SK-N-MC (cell line): ENCODE measurements around the gene DHRS7.
A peak's percentile ranks its signal among the peaks of the same experiment; 100 is the strongest.

ENCODE experiments used
- DNase-seq: peaks from one replicate; pipeline ENCODE4 v3.0.0-alpha.2; 2011; ENCODE audit warnings: low read depth, low spot score
- H3K27ac ChIP-seq: fragments of 200-600 bp; sonication (generic); 2 replicates; pipeline ENCODE4 v1.5.1; 2016; ENCODE audit warnings: mixed run types
- H3K36me3 ChIP-seq: fragments of 200-600 bp; sonication (generic); 2 replicates; pipeline ENCODE4 v1.6.1; 2017; ENCODE audit warnings: antibody characterized with exemption, low read length, mixed read lengths; ENCODE audit not compliant: insufficient read depth
- H3K4me3 ChIP-seq: fragments of 200-600 bp; sonication (generic); 2 replicates; pipeline ENCODE4 v1.5.1; 2016
- H3K9ac ChIP-seq: fragments of 200-600 bp; sonication (generic); 2 replicates; pipeline ENCODE4 v1.8.0; 2017; ENCODE audit warnings: mixed run types, mixed read lengths; ENCODE audit not compliant: insufficient read length
- H3K9me3 ChIP-seq: fragments of 200-600 bp; sonication (generic); 2 replicates; pipeline ENCODE4 v1.6.1; 2017; ENCODE audit warnings: low read depth, mild to moderate bottlenecking, antibody characterized with exemption, low read length, moderate library complexity, mixed read lengths
- EZH2 ChIP-seq: fragments of 200-600 bp; sonication (generic); IDR thresholded peaks from one replicate; pipeline ENCODE4 v1.6.1; 2017; ENCODE audit warnings: antibody characterized with exemption
- FOXP2 ChIP-seq: optimal IDR thresholded peaks from 2 replicates; pipeline ENCODE3; 2011; ENCODE audit warnings: mild to moderate bottlenecking, moderate library complexity; ENCODE audit not compliant: insufficient read depth; ENCODE audit errors: extremely low read length, control extremely low read depth
- POLR2AphosphoS5 ChIP-seq: IDR thresholded peaks from 2 replicates; pipeline ENCODE4 v1.6.1; 2012; ENCODE audit warnings: mild to moderate bottlenecking, low read depth, low read length, borderline replicate concordance

Gene DHRS7

DNA sequence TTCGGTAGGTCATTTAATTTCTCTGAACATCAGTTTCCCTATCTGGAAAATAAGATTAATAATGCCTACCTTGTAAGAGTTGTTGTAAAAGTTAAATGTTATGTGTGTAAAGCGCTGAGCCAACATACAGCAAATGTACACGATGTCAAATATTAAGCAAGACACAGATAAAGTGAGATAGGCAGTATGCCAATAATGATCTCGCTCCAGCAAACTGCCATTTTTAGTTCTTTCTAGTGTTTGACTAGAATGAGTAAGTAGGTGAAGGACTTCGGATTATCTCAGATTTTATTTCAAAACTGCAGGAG, 840 bp downstream of the DHRS7 start:
- no peak for DNase-seq
- Histone ChIP-seq H3K9ac (peak overlapping the region; percentile 56), H3K27ac (no peak overlapping the region), H3K36me3 (no peaks in the 10 kb centered on the region), H3K9me3 (no peaks in the 10 kb centered on the region), H3K4me3 (peak overlapping the region; percentile 81)
- TF ChIP-seq EZH2 (no peak), POLR2AphosphoS5 (no peak), FOXP2 (no peak)

DNA sequence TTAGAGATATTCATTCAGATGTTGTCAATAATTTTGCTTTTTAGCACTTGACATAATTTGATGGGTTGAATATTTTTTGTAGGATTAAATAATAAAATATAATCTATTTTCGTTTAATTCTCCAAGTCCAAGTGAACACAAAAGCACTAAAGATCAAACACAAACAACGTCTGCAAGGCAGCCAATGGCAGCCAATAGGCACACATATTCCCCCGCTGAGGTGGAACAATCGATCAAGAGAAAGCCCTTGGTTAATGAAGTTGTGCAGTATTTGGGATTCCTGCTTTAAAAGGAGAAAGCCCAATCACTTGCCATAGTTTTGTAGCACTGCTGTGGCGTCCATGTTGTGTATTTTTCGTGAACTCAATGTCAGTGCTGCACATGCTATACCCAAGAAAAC, 1.5 kb downstream of the DHRS7 start:
- TF ChIP-seq EZH2: no peak
- TF ChIP-seq POLR2AphosphoS5: no peak
- TF ChIP-seq FOXP2: no peak
- no peaks in the 10 kb centered on the region for H3K9me3 ChIP-seq
- H3K4me3 ChIP-seq: no peak overlapping the region
- H3K9ac ChIP-seq: no peak overlapping the region
- DNase-seq: no peak
- no peak overlapping the region for H3K27ac ChIP-seq
- no peaks in the 10 kb centered on the region for H3K36me3 ChIP-seq

- H3K27ac ChIP-seq: no peak overlapping the region
- no peaks in the 10 kb centered on the region for H3K9me3 ChIP-seq
- no peak overlapping the region for H3K9ac ChIP-seq
- no peaks in the 10 kb centered on the region for H3K36me3 ChIP-seq
- no peak for DNase-seq
- no peak for TF ChIP-seq POLR2AphosphoS5
- no peak for TF ChIP-seq EZH2
- no peak for TF ChIP-seq FOXP2
- no peak overlapping the region for H3K4me3 ChIP-seq
These were observed 3.7 kb downstream of the DHRS7 start for GRCh38 chr14:60161196-60162107.

GRCh38 chr14:60160422-60160821, 4.8 kb downstream of the DHRS7 start:
- H3K27ac ChIP-seq: no peak overlapping the region
- H3K36me3 ChIP-seq: no peaks in the 10 kb centered on the region
- H3K4me3 ChIP-seq: no peak overlapping the region
- TF ChIP-seq EZH2 (no peak), FOXP2 (no peak), POLR2AphosphoS5 (no peak)
- no peak for DNase-seq
- H3K9ac ChIP-seq: no peak overlapping the region
- H3K9me3 ChIP-seq: no peaks in the 10 kb centered on the region

DNA sequence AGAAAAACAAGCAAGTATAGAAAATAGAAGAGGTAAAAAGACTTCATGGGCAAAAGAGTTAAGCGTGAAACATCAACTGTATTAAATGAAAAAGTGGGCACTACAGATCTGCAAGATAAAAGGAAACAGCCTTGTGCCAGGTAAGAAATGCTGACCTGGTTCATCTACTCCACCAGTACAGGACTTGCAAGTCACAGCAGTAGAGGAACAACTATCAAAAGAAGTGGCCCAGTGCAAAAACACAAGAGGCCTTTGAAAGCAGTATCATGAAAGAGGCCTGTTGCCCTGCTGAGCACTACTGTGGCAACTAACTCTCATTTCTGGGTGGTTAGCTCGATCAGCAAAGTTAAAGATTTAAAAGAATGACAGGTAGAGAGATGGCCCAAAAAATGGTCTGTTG, 10.5 kb downstream of the DHRS7 start:
- Histone ChIP-seq H3K9ac (no peak overlapping the region), H3K9me3 (no peaks in the 10 kb centered on the region), H3K36me3 (no peaks in the 10 kb centered on the region), H3K4me3 (no peak overlapping the region), H3K27ac (no peak overlapping the region)
- no peak for DNase-seq
- TF ChIP-seq FOXP2: no peak
- TF ChIP-seq POLR2AphosphoS5: no peak
- TF ChIP-seq EZH2: no peak

DNA sequence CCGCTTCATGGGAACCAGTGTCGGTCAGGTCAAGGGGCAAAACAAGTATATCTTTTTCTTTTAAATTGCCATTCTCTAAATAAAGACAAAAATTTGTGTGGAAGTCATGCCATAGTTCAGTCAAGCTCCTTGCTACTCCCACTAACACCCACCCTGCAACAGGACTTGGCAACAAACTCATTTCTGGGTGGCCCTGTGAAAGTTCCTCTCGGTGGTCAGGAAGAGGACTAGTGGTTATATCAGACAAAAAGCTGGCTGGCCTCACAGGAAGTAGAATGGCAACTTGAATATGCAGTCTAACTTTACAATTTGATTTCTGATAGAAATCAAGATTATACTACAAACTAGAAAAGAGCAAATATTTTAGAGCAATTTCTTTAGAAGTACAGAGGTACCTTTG, 11.2 kb downstream of the DHRS7 start:
- TF ChIP-seq FOXP2 (no peak), POLR2AphosphoS5 (no peak), EZH2 (no peak)
- Histone ChIP-seq H3K9ac (no peak overlapping the region), H3K36me3 (no peaks in the 10 kb centered on the region), H3K4me3 (no peak overlapping the region), H3K9me3 (no peaks in the 10 kb centered on the region), H3K27ac (no peak overlapping the region)
- DNase-seq: no peak

DNA sequence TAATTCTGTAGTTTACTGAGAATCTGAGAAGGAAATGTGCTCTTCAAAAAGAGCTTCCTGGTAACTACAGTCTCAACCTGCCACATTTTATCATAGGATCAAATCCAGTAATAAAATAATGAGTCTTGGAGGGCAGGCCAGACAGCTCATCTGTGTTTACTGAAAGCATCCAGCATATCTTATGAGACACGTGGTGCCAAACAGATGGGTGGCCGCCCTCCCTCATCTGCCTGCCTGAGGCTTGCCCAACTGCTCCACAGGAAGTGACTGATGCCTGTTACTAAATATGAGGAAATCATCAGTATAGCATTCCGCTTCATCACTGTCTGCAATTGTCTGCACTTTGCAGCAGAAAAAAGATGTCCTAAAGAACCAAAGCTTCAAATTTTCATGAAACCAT, 13.5 kb downstream of the DHRS7 start:
- H3K9ac ChIP-seq: no peak overlapping the region
- H3K36me3 ChIP-seq: no peaks in the 10 kb centered on the region
- H3K9me3 ChIP-seq: no peaks in the 10 kb centered on the region
- no peak overlapping the region for H3K4me3 ChIP-seq
- peak; percentile 16 for DNase-seq
- no peak overlapping the region for H3K27ac ChIP-seq
- TF ChIP-seq POLR2AphosphoS5 (no peak), EZH2 (no peak), FOXP2 (no peak)

- no peak for TF ChIP-seq FOXP2
- TF ChIP-seq POLR2AphosphoS5: no peak
- TF ChIP-seq EZH2: no peak
These were observed 30.5 kb downstream of the DHRS7 start for GRCh38 chr14:60134702-60135101.

GRCh38 chr14:60133487-60133886, 31.7 kb downstream of the DHRS7 start:
- H3K27ac ChIP-seq: no peak overlapping the region
- H3K36me3 ChIP-seq: peaks cover 50% of the 10 kb centered on the region
- no peak overlapping the region for H3K9ac ChIP-seq
- TF ChIP-seq FOXP2: no peak
- TF ChIP-seq POLR2AphosphoS5: no peak
- no peak for TF ChIP-seq EZH2
- H3K4me3 ChIP-seq: no peak overlapping the region
- no peak for DNase-seq
- H3K9me3 ChIP-seq: no peaks in the 10 kb centered on the region

More at GRCh38 chr14:60134702-60135101, 30.5 kb downstream of the DHRS7 start:
- Histone ChIP-seq H3K9ac (no peak overlapping the region), H3K4me3 (no peak overlapping the region), H3K9me3 (no peaks in the 10 kb centered on the region), H3K27ac (no peak overlapping the region), H3K36me3 (peaks cover 40% of the 10 kb centered on the region)
- DNase-seq: no peak

DNA sequence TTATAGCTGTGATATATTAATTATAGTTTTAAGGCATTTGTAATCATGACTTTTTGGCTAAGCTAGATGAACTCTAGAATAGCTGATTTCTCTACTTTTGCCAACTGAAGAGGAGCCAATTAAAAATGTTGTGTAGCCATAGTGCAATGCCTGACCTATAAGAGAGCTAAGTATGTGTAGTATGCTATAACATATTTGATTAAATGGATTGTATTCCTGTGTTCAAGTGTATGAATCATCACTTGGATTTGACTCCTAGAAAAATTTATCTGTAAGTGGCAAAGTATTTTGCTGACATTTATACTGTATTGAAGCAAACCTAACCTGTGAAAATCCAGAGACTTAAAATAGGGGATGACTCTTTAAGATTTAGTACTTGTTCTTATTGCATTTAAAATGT, 39.3 kb downstream of the DHRS7 start:
- TF ChIP-seq POLR2AphosphoS5 (no peak), EZH2 (no peak), FOXP2 (no peak)
- Histone ChIP-seq H3K9me3 (no peaks in the 10 kb centered on the region; the same call in 1 of the 2 replicates), H3K27ac (no peak overlapping the region), H3K36me3 (peaks cover 86% of the 10 kb centered on the region), H3K9ac (no peak overlapping the region), H3K4me3 (no peak overlapping the region)
- DNase-seq: no peak
